Measurements from ENCODE around the gene CHEK2.
A peak's percentile ranks its signal among the peaks of the same experiment; 100 is the strongest.
"Not testable (repeated sequence)": the region's sequence is repeated elsewhere in the genome, so short reads cannot be mapped to it uniquely, and the experiment has no call there.

CHEK2 gene

DNA sequence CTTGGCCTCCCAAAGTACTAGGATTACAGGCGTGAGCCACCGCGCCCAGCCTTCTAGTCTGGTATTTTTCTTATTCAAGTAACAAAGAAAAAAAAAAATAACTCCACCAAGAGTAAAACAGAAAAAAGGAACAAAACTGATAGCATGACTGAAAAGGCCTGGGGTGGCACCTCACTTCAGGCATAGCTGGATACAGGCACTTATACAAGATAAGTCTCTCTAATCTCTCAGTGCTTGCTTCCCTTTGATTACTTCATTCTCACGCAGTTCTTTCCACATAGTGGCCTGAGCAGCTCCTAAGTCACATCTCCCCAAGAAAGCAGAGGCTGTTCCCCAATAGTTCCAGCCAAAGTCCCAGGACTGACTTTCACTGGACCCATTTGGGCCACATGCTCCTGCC, 58.7 kb downstream of the CHEK2 start:
- not testable (repeated sequence) for DNase-seq (ENCODE audit: low spot score)

- DNase-seq (ENCODE audit: low spot score): not testable (repeated sequence)
Measured at GRCh38 chr22:28680813-28681490, 60.7 kb downstream of the CHEK2 start.

- DNase-seq (ENCODE audit: low spot score): not testable (repeated sequence)
Measured at GRCh38 chr22:28679611-28680287, 61.9 kb downstream of the CHEK2 start, which contains the start of gene TTC28. Gene TTC28 (minus strand): TSS chr22:28679840. CDS start chr22:28679723, 117 bp downstream.

- DNase-seq (ENCODE audit: low spot score): not testable (repeated sequence)
Measured at GRCh38 chr22:28678778-28679610, 62.6 kb downstream of the CHEK2 start.

DNA sequence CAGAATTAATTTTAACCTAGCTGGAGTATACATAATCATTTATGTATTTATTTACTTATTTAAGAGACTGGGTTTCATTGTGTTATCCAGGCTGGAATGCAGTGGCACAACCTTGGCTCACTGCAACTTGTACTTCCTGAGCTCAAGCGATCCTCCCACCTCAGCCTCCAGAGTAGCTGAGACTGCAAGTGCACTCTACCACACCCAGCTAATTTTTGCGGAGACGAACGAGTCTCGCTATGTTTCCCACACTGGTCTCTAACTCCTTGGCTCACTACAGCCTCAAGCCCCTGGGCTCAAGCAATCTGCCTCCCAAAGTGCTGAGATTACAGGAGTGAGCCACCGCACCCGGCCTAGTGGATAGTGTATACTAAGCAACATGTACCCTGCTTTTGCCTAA, 63.5 kb downstream of the CHEK2 start:
- DNase-seq (ENCODE audit: low spot score): not testable (repeated sequence)

DNA sequence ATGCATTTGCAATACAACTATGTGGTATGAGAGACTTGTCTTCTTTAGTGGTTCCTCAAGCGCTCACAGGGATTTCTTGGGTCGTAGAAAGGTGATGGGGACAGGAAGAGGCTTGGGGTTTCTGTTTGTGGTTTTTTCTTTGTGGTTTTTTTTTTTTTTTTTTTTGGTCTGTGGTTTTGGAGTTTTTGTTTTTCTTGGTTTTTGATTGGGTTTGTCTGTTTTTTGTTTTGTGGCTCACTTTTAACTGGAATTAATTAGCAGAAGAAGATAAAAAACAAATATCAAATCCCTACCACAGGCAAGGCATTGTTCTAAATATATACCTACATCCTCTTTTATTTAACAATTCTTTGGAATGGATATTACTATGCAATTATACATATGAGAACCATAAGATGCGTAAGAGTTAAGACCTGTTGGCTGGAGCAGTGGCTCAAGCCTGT, 67.5 kb downstream of the CHEK2 start:
- peak; percentile 62 for DNase-seq (ENCODE audit: low spot score)

DNA sequence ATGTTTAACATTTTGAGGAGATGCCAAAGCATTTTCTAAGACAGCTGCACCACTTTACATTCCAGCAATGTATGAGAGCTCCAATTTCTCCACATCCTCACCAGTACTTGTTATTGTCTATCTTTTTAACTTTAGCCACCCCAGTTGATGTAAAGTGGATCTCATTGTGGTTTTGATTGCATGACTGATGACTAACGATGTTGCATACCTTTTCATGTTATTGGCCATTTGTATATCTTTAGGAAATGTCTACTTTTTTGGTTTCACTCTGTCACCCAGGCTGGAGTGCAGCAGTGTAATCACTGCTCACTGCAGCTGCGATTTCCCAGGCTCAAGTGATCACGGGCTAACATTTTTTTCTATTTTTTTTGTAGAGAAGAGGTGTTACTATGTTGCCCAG, 70.9 kb downstream of the CHEK2 start:
- no peak for DNase-seq (ENCODE audit: low spot score)

GRCh38 chr22:28670161-28670560, 71.5 kb downstream of the CHEK2 start:
- no peak for DNase-seq (ENCODE audit: low spot score)

- DNase-seq (ENCODE audit: low spot score): no peak
Measured at GRCh38 chr22:28669387-28669786, 72.2 kb downstream of the CHEK2 start.

DNA sequence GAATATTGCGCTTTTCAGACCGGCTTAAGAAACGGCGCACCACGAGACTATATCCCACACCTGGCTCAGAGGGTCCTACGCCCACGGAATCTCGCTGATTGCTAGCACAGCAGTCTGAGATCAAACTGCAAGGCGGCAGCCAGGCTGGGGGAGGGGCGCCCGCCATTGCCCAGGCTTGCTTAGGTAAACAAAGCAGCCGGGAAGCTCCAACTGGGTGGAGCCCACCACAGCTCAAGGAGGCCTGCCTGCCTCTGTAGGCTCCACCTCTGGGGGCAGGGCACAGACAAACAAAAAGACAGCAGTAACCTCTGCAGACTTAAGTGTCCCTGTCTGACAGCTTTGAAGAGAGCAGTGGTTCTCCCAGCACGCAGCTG, 78.1 kb downstream of the CHEK2 start:
- DNase-seq (ENCODE audit: low spot score): not testable (repeated sequence)

GRCh38 chr22:28658448-28658847, 83.2 kb downstream of the CHEK2 start:
- DNase-seq (ENCODE audit: low spot score): no peak

DNA sequence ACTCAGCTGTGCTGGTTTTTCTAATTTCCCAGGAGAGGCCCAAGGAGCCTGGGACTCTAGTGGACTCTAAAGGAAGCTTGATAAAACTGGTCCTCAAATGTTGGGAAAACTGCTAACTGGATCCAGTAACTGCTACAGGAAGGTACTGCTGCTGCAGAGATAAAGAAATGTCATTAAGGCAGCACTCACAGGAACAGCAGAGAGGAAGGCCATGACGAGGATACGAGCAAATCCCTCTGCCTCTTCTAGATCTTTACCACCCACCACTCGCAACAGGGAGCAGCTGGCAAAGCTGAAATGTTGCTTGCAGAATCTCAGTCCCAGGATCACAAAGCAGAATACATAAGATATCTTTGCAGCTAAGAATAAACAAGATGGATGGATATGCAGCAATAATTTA, 85.4 kb downstream of the CHEK2 start:
- DNase-seq (ENCODE audit: low spot score): no peak

GRCh38 chr22:28650463-28650862, 91.2 kb downstream of the CHEK2 start:
- no peak for DNase-seq (ENCODE audit: low spot score)

GRCh38 chr22:28648792-28649191, 92.8 kb downstream of the CHEK2 start:
- no peak for DNase-seq (ENCODE audit: low spot score)

DNA sequence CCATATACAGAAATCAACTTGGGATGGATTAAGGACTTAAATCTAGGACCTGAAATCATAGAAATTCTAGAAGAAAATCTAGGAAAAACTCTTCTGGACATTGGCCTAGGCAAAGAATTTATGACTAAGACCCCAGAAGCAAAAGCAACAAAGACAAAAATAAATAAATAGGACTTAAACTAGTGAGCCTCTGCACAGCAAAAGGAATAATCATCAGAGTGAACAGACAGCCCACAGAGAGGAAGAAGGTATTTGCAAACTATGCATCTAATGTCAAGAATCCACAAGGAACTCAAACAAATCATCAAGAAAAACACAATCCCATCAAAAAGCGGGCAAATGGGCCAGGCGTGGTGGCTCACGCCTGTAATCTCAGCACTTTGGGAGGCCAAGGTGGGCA, 94.4 kb downstream of the CHEK2 start:
- no peak for DNase-seq (ENCODE audit: low spot score)

GRCh38 chr22:28639321-28639720, 102.3 kb downstream of the CHEK2 start:
- DNase-seq (ENCODE audit: low spot score): no peak

Measured in activated CD4-positive, alpha-beta T cell treated with anti-CD3 and anti-CD28 coated beads, Interleukin-2, Interleukin-4, amounts not matched to agents 100 ng/mL and 50 ng/mL, durations not matched to agents 16 hours and 8 hours (primary cell).